Type B pancreatic cell (in vitro differentiated cells): ENCODE measurements around the gene SLC4A7. TPM values are rescaled to one million over a fixed set of nuclear protein-coding genes. Genes with fewer than 3 reads are reported as not detected.
A peak's percentile ranks its signal among the peaks of the same experiment; 100 is the strongest.

Experiments used
- DNase-seq: peaks from one replicate; pipeline ENCODE4 v3.0.0; 2021; ENCODE audit warnings: mixed read lengths; ENCODE audit not compliant: unreplicated experiment; ENCODE audit errors: extremely low spot score
- H3K27ac Mint-ChIP-seq: 2 replicates; pipeline ENCODE4 v1.8.0; 2021; ENCODE audit warnings: mild to moderate bottlenecking, mixed read lengths
- H3K27me3 Mint-ChIP-seq: 2 replicates; pipeline ENCODE4 v1.8.0; 2021; ENCODE audit warnings: mixed read lengths
- H3K36me3 Mint-ChIP-seq: 2 replicates; pipeline ENCODE4 v1.8.0; 2021; ENCODE audit warnings: mixed read lengths
- H3K4me1 Mint-ChIP-seq: one replicate; pipeline ENCODE4 v1.8.0; 2021; ENCODE audit warnings: mixed read lengths; ENCODE audit not compliant: unreplicated experiment
- H3K4me3 Mint-ChIP-seq: 2 replicates; pipeline ENCODE4 v1.8.0; 2021; ENCODE audit warnings: mild to moderate bottlenecking, mixed read lengths
- H3K9me3 Mint-ChIP-seq: 2 replicates; pipeline ENCODE4 v1.8.0; 2021; ENCODE audit warnings: mixed read lengths
- total RNA-seq: library from RNA; stranded (reverse); gene quantifications from 2 replicates; pipeline ENCODE4 v1.2.1, GENCODE V29; 2021; ENCODE audit warnings: low replicate concordance
- TF ChIP-seq, protein P1 (sequence below): fragments of 200-600 bp; sonication (generic); conservative IDR thresholded peaks from 2 replicates; pipeline ENCODE4 v1.5.0; 2021; ENCODE audit warnings: antibody characterized with exemption, mild to moderate bottlenecking

Gene SLC4A7
- total RNA-seq, 1 donor from 2014 or later, result 51.8 TPM

DNA sequence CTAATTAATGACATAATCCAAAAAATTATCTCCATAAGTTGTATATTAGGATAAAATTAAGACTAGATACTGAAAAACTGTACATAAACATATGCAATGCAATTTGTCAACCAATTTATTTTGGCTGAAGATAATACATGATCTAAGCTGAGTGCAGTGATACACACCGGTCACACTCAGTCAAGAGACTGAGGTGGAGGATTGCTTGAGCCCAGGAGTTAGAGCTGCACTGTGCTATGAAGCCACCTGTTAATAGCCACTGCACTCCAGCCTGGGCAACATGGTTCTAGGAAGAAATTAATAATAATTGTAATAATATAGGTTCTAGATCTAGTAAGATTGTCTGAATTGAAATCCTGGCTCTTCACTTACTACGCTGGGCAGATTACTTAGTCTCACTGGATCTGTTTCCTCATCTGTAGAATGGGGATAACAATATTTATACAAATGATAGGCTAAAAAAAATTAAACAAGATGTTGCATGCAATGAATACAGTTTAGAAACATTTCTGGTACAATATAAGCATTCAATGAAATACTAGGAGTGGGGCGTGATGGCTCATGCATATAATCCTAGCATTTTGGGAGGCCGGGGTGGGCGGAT lies 15.8 kb downstream of the SLC4A7 start:
- DNase-seq, result no peak
- TF ChIP-seq, protein P1, sequence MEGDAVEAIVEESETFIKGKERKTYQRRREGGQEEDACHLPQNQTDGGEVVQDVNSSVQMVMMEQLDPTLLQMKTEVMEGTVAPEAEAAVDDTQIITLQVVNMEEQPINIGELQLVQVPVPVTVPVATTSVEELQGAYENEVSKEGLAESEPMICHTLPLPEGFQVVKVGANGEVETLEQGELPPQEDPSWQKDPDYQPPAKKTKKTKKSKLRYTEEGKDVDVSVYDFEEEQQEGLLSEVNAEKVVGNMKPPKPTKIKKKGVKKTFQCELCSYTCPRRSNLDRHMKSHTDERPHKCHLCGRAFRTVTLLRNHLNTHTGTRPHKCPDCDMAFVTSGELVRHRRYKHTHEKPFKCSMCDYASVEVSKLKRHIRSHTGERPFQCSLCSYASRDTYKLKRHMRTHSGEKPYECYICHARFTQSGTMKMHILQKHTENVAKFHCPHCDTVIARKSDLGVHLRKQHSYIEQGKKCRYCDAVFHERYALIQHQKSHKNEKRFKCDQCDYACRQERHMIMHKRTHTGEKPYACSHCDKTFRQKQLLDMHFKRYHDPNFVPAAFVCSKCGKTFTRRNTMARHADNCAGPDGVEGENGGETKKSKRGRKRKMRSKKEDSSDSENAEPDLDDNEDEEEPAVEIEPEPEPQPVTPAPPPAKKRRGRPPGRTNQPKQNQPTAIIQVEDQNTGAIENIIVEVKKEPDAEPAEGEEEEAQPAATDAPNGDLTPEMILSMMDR, result no peak
- Mint-ChIP-seq H3K27ac (no peak overlapping the region), H3K36me3 (peaks cover 7% of the 10 kb centered on the region), H3K4me3 (no peak overlapping the region), H3K27me3 (no peaks in the 10 kb centered on the region), H3K4me1 (peaks cover 6% of the 10 kb centered on the region), H3K9me3 (no peaks in the 10 kb centered on the region)

DNA sequence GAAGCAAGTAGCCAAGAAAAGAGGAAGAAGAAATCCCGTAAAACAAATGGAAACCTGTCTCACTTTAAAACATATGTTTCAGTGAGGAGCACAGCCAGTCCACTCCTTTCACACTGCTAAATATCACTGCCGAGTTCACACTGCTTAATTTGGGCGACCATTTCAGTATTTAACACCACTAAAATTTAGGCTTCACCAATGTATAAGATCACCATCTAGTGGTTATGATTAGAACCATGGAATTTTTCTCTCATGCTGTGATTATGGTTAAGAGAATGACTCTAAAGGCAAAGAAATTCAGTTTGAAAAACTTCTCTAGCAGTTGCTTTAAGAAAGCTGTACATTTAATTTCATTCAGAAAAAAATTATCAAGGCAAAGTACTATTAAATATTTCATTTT lies 16.6 kb downstream of the SLC4A7 start:
- Mint-ChIP-seq H3K9me3 (no peaks in the 10 kb centered on the region), H3K27me3 (no peaks in the 10 kb centered on the region), H3K4me1 (peaks cover 6% of the 10 kb centered on the region), H3K4me3 (no peak overlapping the region), H3K36me3 (peaks cover 8% of the 10 kb centered on the region), H3K27ac (no peak overlapping the region)
- TF ChIP-seq, protein P1, result peak; percentile 60
- DNase-seq, result no peak

DNA sequence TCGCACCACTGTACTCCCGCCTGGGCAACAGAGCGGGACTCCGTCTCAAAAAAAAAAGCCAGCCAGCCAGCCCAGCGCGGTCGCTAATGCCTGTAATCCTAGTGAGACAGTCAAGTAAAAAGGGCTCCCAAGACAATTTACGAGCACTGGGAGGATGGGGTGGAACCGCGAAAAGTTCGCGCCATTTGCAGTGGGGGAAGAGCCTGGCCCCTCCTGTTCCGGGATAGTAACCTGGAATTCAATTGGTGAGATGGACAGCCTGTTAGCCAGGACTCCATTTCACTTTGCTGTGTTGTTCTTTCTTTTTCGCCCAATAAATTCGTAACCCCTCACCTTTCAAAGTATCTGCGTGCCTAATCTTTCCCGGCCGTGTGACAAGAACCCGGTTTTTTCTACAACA lies 19.5 kb downstream of the SLC4A7 start:
- H3K36me3 Mint-ChIP-seq, result peaks cover 22% of the 10 kb centered on the region
- no peak overlapping the region for H3K4me3 Mint-ChIP-seq
- H3K9me3 Mint-ChIP-seq, result no peaks in the 10 kb centered on the region
- H3K27me3 Mint-ChIP-seq, result no peaks in the 10 kb centered on the region
- DNase-seq, result no peak
- no peak overlapping the region for H3K27ac Mint-ChIP-seq
- no peaks in the 10 kb centered on the region for H3K4me1 Mint-ChIP-seq
- TF ChIP-seq, protein P1, result no peak

DNA sequence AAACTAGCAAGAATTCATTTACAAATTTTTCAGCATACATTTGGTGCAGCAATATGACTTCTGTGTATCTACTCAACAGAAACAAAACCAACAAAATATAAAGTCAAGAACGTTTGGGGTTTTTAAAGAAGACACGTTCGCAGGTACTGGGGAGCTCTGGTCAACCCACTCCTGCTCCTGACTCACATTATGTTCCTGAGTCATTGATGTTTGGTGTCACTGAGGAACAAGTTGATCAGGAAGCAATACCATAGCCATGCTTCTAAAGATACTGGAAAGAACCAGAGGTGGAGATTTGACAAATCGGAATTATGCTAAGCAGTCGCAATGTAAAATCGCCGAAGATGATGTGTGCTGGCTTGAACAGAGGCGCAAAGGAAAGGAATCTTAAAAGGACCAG lies 22.0 kb downstream of the SLC4A7 start:
- TF ChIP-seq, protein P1, result no peak
- Mint-ChIP-seq H3K9me3 (no peaks in the 10 kb centered on the region), H3K27me3 (no peaks in the 10 kb centered on the region), H3K27ac (no peak overlapping the region), H3K4me3 (no peak overlapping the region), H3K4me1 (no peaks in the 10 kb centered on the region), H3K36me3 (peaks cover 26% of the 10 kb centered on the region)
- DNase-seq, result no peak

DNA sequence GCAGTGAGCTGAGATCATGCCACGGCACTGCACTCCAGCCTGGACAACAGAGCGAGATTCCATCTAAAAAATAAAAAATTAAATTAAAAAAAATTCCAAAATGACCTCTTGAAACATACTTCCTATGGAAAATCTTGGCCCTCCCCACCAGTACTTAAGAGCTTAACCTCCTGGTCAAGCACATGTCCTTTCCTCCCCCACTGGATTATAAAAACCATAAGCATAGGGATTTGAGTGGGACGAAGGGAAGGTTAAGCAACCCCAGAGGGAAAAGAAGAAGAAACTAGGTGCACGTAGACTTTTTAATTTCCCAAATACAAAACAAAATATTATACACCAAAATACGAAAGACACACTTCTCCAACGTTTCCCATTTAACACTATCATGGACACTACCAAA lies 25.3 kb downstream of the SLC4A7 start:
- no peak for DNase-seq
- H3K27me3 Mint-ChIP-seq, result no peaks in the 10 kb centered on the region
- TF ChIP-seq, protein P1, result no peak
- no peaks in the 10 kb centered on the region for H3K4me1 Mint-ChIP-seq
- no peaks in the 10 kb centered on the region for H3K9me3 Mint-ChIP-seq
- no peak overlapping the region for H3K4me3 Mint-ChIP-seq
- peaks cover 32% of the 10 kb centered on the region for H3K36me3 Mint-ChIP-seq
- no peak overlapping the region for H3K27ac Mint-ChIP-seq

DNA sequence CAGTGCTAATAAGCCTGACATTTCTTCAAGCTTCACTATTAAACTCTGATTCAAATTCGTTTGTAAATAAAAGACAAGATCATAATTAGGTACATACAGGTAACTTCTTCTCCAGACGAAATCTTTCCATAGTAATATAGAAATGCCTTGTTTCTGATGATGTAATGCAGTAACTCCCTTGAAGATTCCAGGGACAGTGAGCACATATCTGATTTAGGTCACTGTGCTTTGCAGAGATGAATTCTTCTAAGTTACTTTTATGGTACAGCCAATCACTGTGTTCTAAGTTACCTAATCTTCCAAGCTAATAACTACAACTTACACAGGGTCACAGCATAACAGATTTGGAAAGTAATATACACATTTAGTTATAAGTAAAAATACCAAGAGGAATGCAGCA lies 27.6 kb downstream of the SLC4A7 start:
- Mint-ChIP-seq H3K36me3 (peaks cover 26% of the 10 kb centered on the region), H3K4me3 (no peak overlapping the region), H3K27ac (no peak overlapping the region), H3K9me3 (no peaks in the 10 kb centered on the region), H3K4me1 (peaks cover 10% of the 10 kb centered on the region), H3K27me3 (no peaks in the 10 kb centered on the region)
- TF ChIP-seq, protein P1, result no peak
- no peak for DNase-seq
